BJ (cell line): ENCODE results near the gene PIP5KL1. TPM values are rescaled to one million over a fixed set of nuclear protein-coding genes. Genes with fewer than 3 reads are reported as not detected.

Experiments
- CTCF ChIA-PET: fragments of 350-600 bp; formaldehyde crosslinking; extraction: SDS; loops from one replicate; lab custom pipeline; 2021; ENCODE audit warnings: antibody characterized with exemption, inconsistent platforms; lab: Yijun Ruan, JAX
- POLR2A ChIA-PET: fragments of 300-600 bp; sonication (Branson Sonifier 250); formaldehyde crosslinking; extraction: SDS; loops from one replicate; lab custom pipeline; 2021; ENCODE audit warnings: antibody characterized with exemption; lab: Charles Lee
- DNase-seq: peaks from one replicate; pipeline ENCODE4 v3.0.0-alpha.2; 2011; ENCODE audit warnings: low read depth
- H3K27me3 ChIP-seq: 2 replicates; pipeline ENCODE4 v1.6.0; 2011; ENCODE audit warnings: low read length; ENCODE audit not compliant: control insufficient read depth, insufficient read depth
- H3K36me3 ChIP-seq: 2 replicates; pipeline ENCODE4 v1.5.1; 2011; ENCODE audit warnings: low read length; ENCODE audit not compliant: control insufficient read depth, insufficient read depth
- H3K4me3 ChIP-seq: 2 replicates; pipeline ENCODE4 v1.5.1; 2011; ENCODE audit warnings: low read depth, mild to moderate bottlenecking, control low read depth, low read length
- polyA plus RNA-seq: library from polyadenylated mRNA; depleted of rRNA; stranded (reverse); fragments of >200 nt; gene quantifications from 2 replicates; pipeline ENCODE4 v1.2.3, GENCODE V29; 2011
- TF ChIP-seq, protein P1 (sequence below): IDR thresholded peaks from 2 replicates; pipeline ENCODE4 v1.5.1; 2011; ENCODE audit warnings: low read depth, mild to moderate bottlenecking, control low read depth, inconsistent platforms, low read length, moderate library complexity; ENCODE audit not compliant: insufficient read depth

Gene PIP5KL1
- polyA plus RNA-seq, 1 experiment, result 2.3 TPM

DNA sequence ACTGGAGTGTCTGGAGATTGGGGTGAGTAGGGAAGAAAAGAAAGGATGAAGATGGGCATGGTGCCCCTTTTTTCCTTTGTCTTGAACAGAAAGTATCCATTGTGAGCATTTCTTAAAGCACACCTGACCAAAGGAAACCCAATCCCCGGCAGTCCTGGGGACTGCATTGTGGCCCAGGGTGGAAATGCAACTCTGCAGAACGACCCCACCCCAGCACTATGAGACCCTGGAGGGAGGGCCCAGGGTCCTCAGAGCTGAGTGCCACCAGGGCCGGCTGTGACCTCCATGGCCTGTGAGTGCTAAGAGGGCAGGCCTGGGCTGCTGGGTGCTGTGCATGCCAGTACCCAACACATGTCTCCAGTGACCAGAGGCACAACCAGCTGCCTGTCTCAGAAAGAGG is 31.7 kb upstream of the PIP5KL1 start:
- Histone ChIP-seq H3K27me3 (no peaks in the 10 kb centered on the region), H3K4me3 (no peak overlapping the region), H3K36me3 (no peaks in the 10 kb centered on the region)
- ChIA-PET POLR2A (no interaction called here), CTCF (interaction anchor here (1.1 to 5.9 kb wide), 4 partner anchors 13 to 86 kb away, joined by 3 to 56 read pairs (median 8); no protein-coding TSS in a partner anchor)
- no peak for DNase-seq
- TF ChIP-seq, protein P1, sequence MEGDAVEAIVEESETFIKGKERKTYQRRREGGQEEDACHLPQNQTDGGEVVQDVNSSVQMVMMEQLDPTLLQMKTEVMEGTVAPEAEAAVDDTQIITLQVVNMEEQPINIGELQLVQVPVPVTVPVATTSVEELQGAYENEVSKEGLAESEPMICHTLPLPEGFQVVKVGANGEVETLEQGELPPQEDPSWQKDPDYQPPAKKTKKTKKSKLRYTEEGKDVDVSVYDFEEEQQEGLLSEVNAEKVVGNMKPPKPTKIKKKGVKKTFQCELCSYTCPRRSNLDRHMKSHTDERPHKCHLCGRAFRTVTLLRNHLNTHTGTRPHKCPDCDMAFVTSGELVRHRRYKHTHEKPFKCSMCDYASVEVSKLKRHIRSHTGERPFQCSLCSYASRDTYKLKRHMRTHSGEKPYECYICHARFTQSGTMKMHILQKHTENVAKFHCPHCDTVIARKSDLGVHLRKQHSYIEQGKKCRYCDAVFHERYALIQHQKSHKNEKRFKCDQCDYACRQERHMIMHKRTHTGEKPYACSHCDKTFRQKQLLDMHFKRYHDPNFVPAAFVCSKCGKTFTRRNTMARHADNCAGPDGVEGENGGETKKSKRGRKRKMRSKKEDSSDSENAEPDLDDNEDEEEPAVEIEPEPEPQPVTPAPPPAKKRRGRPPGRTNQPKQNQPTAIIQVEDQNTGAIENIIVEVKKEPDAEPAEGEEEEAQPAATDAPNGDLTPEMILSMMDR, result no peak

DNA sequence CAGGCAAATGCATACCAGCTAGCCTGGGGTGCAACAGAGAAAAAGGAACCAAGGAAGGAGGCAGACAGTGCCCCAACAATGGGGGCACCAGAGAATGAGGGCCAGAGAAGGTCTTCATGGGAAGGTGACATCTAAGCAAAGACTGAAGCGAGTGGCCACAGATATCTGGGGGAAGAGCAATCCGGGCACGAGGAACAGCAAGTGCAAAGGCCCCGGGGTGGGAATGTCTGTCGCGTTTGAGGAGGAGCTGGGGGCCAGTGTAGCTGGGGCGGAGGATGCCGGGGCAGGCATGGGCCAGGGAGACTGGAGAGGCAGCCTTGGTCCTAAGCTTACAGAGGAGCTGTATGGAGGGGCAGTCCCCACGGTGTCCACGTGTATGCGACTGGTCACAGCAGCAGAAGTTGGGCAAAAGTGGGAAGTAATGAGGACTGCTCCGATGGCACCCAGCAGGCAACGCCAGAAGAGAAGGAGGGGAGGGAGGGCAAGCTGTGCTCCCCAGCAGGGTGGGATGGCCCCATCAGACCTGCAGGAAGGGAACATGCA is 31.1 kb upstream of the PIP5KL1 start:
- ChIA-PET POLR2A (no interaction called here), CTCF (interaction anchor here (1.1 to 5.9 kb wide), 4 partner anchors 12 to 86 kb away, joined by 3 to 56 read pairs (median 8); no protein-coding TSS in a partner anchor)
- no peak overlapping the region for H3K4me3 ChIP-seq
- TF ChIP-seq, protein P1, result no peak
- no peaks in the 10 kb centered on the region for H3K27me3 ChIP-seq
- DNase-seq, result no peak
- no peaks in the 10 kb centered on the region for H3K36me3 ChIP-seq

DNA sequence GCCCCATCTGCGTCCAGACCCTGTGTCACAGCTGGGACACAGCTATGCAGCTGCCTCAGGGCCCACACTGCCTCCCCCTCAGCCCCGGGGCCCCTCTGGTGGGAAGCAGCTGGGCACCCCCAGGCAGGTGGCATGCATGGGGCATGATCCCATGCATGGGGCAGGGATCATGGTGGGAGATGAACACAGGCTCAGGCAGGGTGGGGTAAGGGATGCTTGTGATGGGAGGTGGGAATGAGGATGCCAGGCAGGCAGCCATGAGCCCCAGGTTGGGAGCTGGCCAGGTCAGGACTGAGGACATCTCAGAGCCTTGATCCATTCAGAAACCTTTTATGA is 30.5 kb upstream of the PIP5KL1 start:
- DNase-seq, result no peak
- Histone ChIP-seq H3K4me3 (no peak overlapping the region), H3K27me3 (no peaks in the 10 kb centered on the region), H3K36me3 (no peaks in the 10 kb centered on the region)
- TF ChIP-seq, protein P1, result no peak
- CTCF ChIA-PET, result interaction anchor here (3.2 to 5.9 kb wide), 2 partner anchors 11 to 17 kb away, joined by 12 to 56 read pairs; no protein-coding TSS in a partner anchor
- POLR2A ChIA-PET, result no interaction called here

DNA sequence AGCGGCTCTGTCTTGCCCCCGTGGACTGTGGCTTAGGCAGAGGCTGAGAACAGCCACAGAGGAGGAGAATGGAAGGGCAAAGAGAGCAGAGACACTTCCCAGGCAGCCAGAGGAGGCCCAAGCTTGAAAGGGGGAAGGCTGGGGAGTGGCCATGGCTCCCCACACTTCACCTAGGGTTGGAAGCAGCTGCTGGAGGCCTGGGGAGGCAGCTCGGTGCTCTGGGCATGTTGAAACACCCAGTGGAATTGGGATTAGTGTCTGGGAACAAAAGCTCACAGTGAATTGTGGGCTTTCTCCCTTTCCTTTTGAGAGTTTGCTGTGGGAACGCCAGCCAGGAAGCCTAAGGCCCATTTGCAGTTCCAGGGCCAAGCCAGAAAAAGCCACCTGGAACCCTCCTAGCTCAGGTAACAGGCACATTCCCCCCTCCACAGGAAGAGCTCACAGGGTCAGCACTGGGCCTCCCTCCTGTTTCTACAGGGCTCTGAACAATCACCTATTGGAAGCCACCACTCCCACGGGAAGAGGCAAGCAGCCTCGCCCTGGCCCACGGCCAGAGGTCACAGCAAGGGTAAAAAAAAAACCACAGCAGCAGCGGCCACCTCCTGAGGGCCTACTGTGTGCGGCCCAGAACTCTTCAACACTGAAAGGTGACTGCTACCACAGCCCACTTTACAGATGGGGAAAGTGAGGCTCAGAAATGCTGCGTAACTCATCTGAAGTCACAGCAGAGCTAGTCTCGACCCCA is 30.0 kb upstream of the PIP5KL1 start:
- no peak for DNase-seq
- TF ChIP-seq, protein P1, result no peak
- H3K4me3 ChIP-seq, result no peak overlapping the region
- no peaks in the 10 kb centered on the region; the same call in 1 of the 2 replicates for H3K36me3 ChIP-seq
- CTCF ChIA-PET, result interaction anchor here (0.7 to 5.9 kb wide), 3 partner anchors 11 to 74 kb away, joined by 3 to 56 read pairs (median 12); no protein-coding TSS in a partner anchor
- no peaks in the 10 kb centered on the region for H3K27me3 ChIP-seq
- POLR2A ChIA-PET, result no interaction called here

DNA sequence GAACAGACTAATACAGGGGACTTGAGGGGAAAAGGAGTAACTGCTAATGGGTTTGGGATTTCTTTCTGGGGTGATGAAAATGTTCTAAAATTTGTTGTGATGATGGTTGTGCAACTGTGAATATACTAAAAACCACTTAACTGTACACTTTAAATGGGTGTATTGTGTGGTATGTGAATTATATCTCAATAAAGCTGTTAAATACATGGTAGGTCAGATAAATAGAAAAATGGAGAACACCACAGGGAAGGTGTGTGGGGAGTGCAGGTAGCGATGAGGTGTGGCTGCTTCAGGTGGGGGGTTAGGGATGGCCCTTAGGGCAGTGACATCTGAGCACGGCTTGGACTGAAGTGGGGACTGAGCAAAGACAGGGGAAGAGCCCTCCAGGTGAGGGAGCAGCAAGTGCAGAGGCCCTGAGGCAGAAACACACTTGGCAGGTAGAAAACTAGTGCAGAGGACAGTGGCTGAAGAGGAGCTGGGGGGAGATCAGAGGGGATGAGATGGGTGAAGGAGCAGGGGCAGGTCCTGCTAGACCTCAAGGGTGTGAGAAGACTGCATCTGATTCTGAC is 29.3 kb upstream of the PIP5KL1 start:
- no peaks in the 10 kb centered on the region for H3K27me3 ChIP-seq
- ChIA-PET POLR2A (no interaction called here), CTCF (interaction anchor here (0.7 to 5.9 kb wide), 4 partner anchors 10 to 114 kb away, joined by 3 to 56 read pairs (median 8); no protein-coding TSS in a partner anchor)
- TF ChIP-seq, protein P1, result no peak
- no peak overlapping the region for H3K4me3 ChIP-seq
- no peaks in the 10 kb centered on the region; the same call in 1 of the 2 replicates for H3K36me3 ChIP-seq
- DNase-seq, result no peak
